MCF 10A (cell line): ENCODE data around the gene EGR2. TPM values are rescaled to one million over a fixed set of nuclear protein-coding genes. Genes with fewer than 3 reads are reported as not detected.

ENCODE experiments used
- BruUV-seq: library from RNA; stranded (reverse); fragments of 400-500 nt; replicated peaks from 2 replicates; lab custom pipeline; 2021; lab: Mats Ljungman, UMichigan
- CTCF ChIA-PET: fragments of 300-600 bp; sonication (Branson Sonifier 250); formaldehyde crosslinking; extraction: SDS; loops from one replicate; lab custom pipeline; 2021; ENCODE audit warnings: antibody characterized with exemption, inconsistent platforms; lab: Yijun Ruan, JAX
- POLR2A ChIA-PET: fragments of 300-600, 350-650 bp; sonication (Branson Sonifier 250); formaldehyde crosslinking; extraction: SDS; loops from one replicate; lab custom pipeline; 2020; ENCODE audit warnings: antibody characterized with exemption, inconsistent platforms; lab: Yijun Ruan, JAX
- DNase-seq: peaks from one replicate; pipeline ENCODE4 v3.0.0-alpha.2; 2018; ENCODE audit not compliant: unreplicated experiment
- H3K27ac Mint-ChIP-seq: one replicate; pipeline ENCODE4 v1.8.0; 2022; ENCODE audit warnings: mild to moderate bottlenecking, low read depth, mixed read lengths; ENCODE audit not compliant: unreplicated experiment
- H3K27me3 Mint-ChIP-seq: one replicate; pipeline ENCODE4 v1.8.0; 2022; ENCODE audit warnings: mixed read lengths; ENCODE audit not compliant: insufficient read depth, unreplicated experiment
- H3K36me3 Mint-ChIP-seq: one replicate; pipeline ENCODE4 v1.8.0; 2022; ENCODE audit warnings: mild to moderate bottlenecking, moderate library complexity, mixed read lengths; ENCODE audit not compliant: insufficient read depth, unreplicated experiment
- H3K4me1 Mint-ChIP-seq: one replicate; pipeline ENCODE4 v1.8.0; 2022; ENCODE audit warnings: mixed read lengths; ENCODE audit not compliant: insufficient read depth, unreplicated experiment
- H3K4me3 Mint-ChIP-seq: one replicate; pipeline ENCODE4 v1.8.0; 2022; ENCODE audit warnings: mild to moderate bottlenecking, moderate library complexity, mixed read lengths; ENCODE audit not compliant: unreplicated experiment
- H3K9me3 Mint-ChIP-seq: one replicate; pipeline ENCODE4 v1.8.0; 2022; ENCODE audit warnings: mixed read lengths; ENCODE audit not compliant: unreplicated experiment
- intact Hi-C: fragments of 100-400 bp; cut with micrococcal nuclease; formaldehyde crosslinking; loops from 2 replicates; pipeline ENCODE4 v1.14.1; 2022
- total RNA-seq: library from RNA; stranded (reverse); gene quantifications from 2 replicates; pipeline ENCODE4 v1.2.3, GENCODE V29; 2022
- TF ChIP-seq, protein P1 (sequence below): fragments of 200-600 bp; IDR thresholded peaks from one replicate; pipeline ENCODE4 v1.8.0; 2022; ENCODE audit warnings: antibody characterized with exemption, mild to moderate bottlenecking; ENCODE audit not compliant: unreplicated experiment

EGR2 gene
- total RNA-seq, 1 experiment from 2014 or later = 1.0 TPM

DNA sequence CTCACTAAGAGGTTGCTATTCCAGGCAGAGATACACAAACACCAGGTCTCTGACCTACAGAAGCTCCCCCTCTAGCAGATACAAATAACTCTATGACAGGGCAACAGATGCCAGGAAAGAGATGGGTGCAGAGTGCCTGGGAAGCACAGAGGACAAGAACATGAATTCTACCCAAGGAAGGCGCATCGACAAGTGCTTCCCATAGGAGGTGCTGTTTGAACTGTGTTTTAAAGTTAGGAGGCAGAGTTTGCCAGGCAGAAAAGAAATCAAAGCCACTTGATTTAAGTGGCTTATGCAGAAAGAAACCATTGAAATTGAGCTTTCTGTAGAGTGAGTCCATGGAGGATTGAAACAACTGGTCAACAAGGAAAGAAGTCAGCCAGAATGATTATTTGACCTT lies 35.3 kb upstream of the EGR2 start:
- no TSS peak for BruUV-seq
- CTCF ChIA-PET = interaction anchor here (0.6 to 1.6 kb wide), 2 partner anchors 15 to 187 kb away, joined by 4 read pairs; no protein-coding TSS in a partner anchor
- Mint-ChIP-seq H3K4me3 (no peak overlapping the region), H3K9me3 (no peaks in the 10 kb centered on the region), H3K4me1 (no peaks in the 10 kb centered on the region), H3K27me3 (peaks cover 10% of the 10 kb centered on the region), H3K36me3 (no peaks in the 10 kb centered on the region), H3K27ac (no peak overlapping the region)
- intact Hi-C loops = no loop called here
- TF ChIP-seq, protein P1, sequence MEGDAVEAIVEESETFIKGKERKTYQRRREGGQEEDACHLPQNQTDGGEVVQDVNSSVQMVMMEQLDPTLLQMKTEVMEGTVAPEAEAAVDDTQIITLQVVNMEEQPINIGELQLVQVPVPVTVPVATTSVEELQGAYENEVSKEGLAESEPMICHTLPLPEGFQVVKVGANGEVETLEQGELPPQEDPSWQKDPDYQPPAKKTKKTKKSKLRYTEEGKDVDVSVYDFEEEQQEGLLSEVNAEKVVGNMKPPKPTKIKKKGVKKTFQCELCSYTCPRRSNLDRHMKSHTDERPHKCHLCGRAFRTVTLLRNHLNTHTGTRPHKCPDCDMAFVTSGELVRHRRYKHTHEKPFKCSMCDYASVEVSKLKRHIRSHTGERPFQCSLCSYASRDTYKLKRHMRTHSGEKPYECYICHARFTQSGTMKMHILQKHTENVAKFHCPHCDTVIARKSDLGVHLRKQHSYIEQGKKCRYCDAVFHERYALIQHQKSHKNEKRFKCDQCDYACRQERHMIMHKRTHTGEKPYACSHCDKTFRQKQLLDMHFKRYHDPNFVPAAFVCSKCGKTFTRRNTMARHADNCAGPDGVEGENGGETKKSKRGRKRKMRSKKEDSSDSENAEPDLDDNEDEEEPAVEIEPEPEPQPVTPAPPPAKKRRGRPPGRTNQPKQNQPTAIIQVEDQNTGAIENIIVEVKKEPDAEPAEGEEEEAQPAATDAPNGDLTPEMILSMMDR = peak; percentile 28
- POLR2A ChIA-PET = no interaction called here
- DNase-seq = peak; percentile 34

DNA sequence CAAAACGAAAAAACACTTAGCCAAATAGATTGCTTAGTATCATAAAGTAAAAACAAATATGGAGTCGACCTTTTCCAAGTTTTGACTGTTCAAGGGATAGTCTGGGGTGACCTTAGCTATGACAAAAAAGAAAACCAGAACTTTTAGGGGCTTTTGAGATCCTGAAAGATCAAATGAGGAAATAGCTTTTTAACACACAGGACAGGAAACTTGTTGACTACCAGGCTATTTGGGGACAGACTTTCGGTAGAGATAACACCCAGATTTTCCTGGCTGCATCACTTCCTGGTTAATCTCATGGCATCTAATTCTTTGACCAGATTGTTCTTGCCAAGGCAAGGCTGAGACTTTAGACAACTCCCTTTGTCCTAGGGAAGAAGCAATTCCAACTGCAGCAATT lies 34.5 kb upstream of the EGR2 start:
- no peak for DNase-seq
- Mint-ChIP-seq H3K27me3 (peaks cover 7% of the 10 kb centered on the region), H3K4me3 (no peak overlapping the region), H3K36me3 (no peaks in the 10 kb centered on the region), H3K4me1 (no peaks in the 10 kb centered on the region), H3K9me3 (no peaks in the 10 kb centered on the region), H3K27ac (no peak overlapping the region)
- intact Hi-C loops = no loop called here
- TF ChIP-seq, protein P1 = no peak
- POLR2A ChIA-PET = no interaction called here
- BruUV-seq = no TSS peak
- CTCF ChIA-PET = no interaction called here

DNA sequence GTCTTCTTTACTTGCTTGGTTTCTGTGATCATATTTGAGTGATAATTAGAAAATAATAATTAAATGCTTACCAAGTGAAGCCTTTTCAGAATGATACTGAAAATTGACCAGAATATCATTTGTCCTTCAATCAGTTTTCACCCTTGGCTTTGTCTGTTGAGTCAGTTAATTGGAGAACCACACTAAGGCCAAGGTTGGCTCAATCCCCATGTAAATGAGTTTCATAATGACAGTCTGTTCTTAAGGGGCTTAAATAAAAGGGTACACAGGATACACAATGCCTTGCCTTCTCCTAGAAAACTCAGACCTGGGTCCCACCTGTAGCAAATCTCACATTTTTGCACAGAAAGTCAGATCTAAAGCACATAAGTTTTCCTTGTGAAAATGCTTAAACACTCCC lies 31.3 kb upstream of the EGR2 start:
- CTCF ChIA-PET = no interaction called here
- Mint-ChIP-seq H3K27ac (no peak overlapping the region), H3K4me3 (no peak overlapping the region), H3K9me3 (no peaks in the 10 kb centered on the region), H3K4me1 (no peaks in the 10 kb centered on the region), H3K36me3 (no peaks in the 10 kb centered on the region), H3K27me3 (peaks cover 11% of the 10 kb centered on the region)
- BruUV-seq = no TSS peak
- POLR2A ChIA-PET = no interaction called here
- no peak for DNase-seq
- intact Hi-C loops = no loop called here
- TF ChIP-seq, protein P1 = no peak

DNA sequence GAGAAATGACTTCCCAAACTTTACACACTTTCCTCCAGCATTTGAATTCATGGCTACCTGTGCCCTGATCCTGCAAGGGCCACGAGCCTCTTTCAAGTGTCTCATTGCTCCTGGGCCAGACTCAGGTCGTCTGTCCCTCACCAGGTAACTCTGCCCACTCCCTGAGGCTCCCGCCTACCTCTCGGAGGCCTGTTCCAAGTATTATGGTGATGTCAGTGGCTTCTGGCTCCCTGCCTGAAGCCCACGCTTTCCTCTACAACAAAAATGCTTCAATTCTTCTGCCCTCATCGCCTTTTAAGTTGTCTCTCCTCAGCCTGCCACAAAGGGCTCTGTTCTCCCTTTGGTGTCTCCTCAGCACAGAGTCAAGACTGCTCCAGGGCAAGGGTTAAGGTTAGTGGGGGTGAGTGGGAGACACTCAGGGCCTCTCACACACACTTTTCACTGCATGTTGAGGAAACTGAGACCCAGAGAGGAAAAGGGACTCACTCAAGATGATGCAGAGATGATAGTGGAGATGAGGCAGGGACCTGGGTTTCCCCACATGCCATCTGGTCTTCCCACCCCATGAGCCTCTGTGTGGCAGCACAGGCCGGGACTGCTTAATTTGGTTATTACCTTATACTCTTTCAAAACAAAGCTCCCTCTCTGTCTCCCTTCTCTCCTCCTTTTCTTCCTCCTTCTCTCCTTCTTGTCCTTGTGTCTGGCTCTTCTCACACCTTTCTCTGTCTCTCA lies 28.3 kb upstream of the EGR2 start:
- peak; percentile 8 for DNase-seq
- peaks cover 18% of the 10 kb centered on the region for H3K27me3 Mint-ChIP-seq

More for the DNA sequence above, 28.3 kb upstream of the EGR2 start:
- POLR2A ChIA-PET = no interaction called here
- Mint-ChIP-seq H3K9me3 (no peaks in the 10 kb centered on the region), H3K4me3 (no peak overlapping the region), H3K27ac (no peak overlapping the region), H3K36me3 (no peaks in the 10 kb centered on the region), H3K4me1 (no peaks in the 10 kb centered on the region)
- intact Hi-C loops = no loop called here
- no TSS peak for BruUV-seq
- CTCF ChIA-PET = interaction anchor here (0.6 kb wide), 1 partner anchor 251 kb away, joined by 4 read pairs; no protein-coding TSS in a partner anchor
- TF ChIP-seq, protein P1 = no peak
